Measurements from ENCODE around the gene SLC7A14.

GRCh38 chr3:170584585-170585007 lies 1.3 kb downstream of the SLC7A14 start:
- no peak for TF ChIP-seq POLR2AphosphoS5 (IDR thresholded peaks at IDR 0.05; ENCODE audit: low read length)
- TF ChIP-seq POLR2A (IDR thresholded peaks at IDR 0.05; ENCODE audit: low read depth, low read length), result no peak
- no peak for TF ChIP-seq ZSCAN29 (IDR thresholded peaks at IDR 0.05)
- no peak for TF ChIP-seq CTCF (IDR thresholded peaks at IDR 0.05 in 2 of 3, conservative IDR thresholded peaks at IDR 0.05 in 1 of 3; ENCODE audit: control insufficient read depth in 2 of 3, extremely low read depth in 1 of 3, insufficient read depth in 1 of 3, low read depth in 3 of 3, low read length in 3 of 3)
- TF ChIP-seq YY1 (IDR thresholded peaks at IDR 0.05; ENCODE audit: low read depth, low read length), result no peak
- TF ChIP-seq IRF4 (IDR thresholded peaks at IDR 0.05; ENCODE audit: low read depth, low read length), result no peak
- TF ChIP-seq SMC3 (IDR thresholded peaks at IDR 0.05; ENCODE audit: borderline replicate concordance, low read length), result no peak
- TF ChIP-seq EP300 (IDR thresholded peaks at IDR 0.05; ENCODE audit: borderline replicate concordance in 1 of 2, control insufficient read depth in 1 of 2, low read depth in 2 of 2, low read length in 2 of 2), result no peak
- no peak for TF ChIP-seq EZH2 (IDR thresholded peaks at IDR 0.05; ENCODE audit: borderline replicate concordance, control insufficient read depth, low read depth, low read length)
- no peak for TF ChIP-seq ZNF384 (IDR thresholded peaks at IDR 0.05; ENCODE audit: borderline replicate concordance, low read depth, low read length)
- TF ChIP-seq BHLHE40 (IDR thresholded peaks at IDR 0.05; ENCODE audit: borderline replicate concordance in 1 of 2, low read depth in 2 of 2, low read length in 1 of 2), result no peak
- TF ChIP-seq CEBPB (IDR thresholded peaks at IDR 0.05; ENCODE audit: borderline replicate concordance in 1 of 2, low read depth in 2 of 2, low read length in 2 of 2), result no peak
- TF ChIP-seq RAD21 (IDR thresholded peaks at IDR 0.05; ENCODE audit: insufficient read depth, low read depth, low read length), result no peak
